Panc1 (cell line): ENCODE data around the gene NT5C1B. TPM values are rescaled to one million over a fixed set of nuclear protein-coding genes. Genes with fewer than 3 reads are reported as not detected.

ENCODE experiments used
- ATAC-seq: fragments of 200-7000 bp; cut with Tn5 transposase; 2 replicates; pipeline ENCODE4 v1.9.1; 2020; ENCODE audit warnings: mild to moderate bottlenecking, moderate library complexity
- BruUV-seq: library from RNA; stranded (reverse); fragments of 400-500 nt; replicated peaks from 2 replicates; lab custom pipeline; 2021; lab: Mats Ljungman, UMichigan
- CTCF ChIA-PET: fragments of 300-600 bp; sonication (Branson Sonifier 250); formaldehyde crosslinking; loops from one replicate; lab custom pipeline; 2022; ENCODE audit warnings: antibody characterized with exemption; lab: Charles Lee
- POLR2A ChIA-PET: fragments of 300-600 bp; sonication (Branson Sonifier 250); formaldehyde crosslinking; loops from one replicate; lab custom pipeline; 2022; ENCODE audit warnings: antibody characterized with exemption; lab: Charles Lee
- DNase-seq: peaks from one replicate; pipeline ENCODE4 v3.0.0-alpha.2; 2010; ENCODE audit warnings: low read depth, low spot score
- H3K27ac ChIP-seq: 2 replicates; pipeline ENCODE4 v1.5.1; 2011; ENCODE audit warnings: mild to moderate bottlenecking, low read length, inconsistent platforms
- H3K27me3 ChIP-seq: fragments of 200-500 bp; sonication (Bioruptor generic); 2 replicates; pipeline ENCODE4 v1.6.0; 2014; ENCODE audit warnings: low read length, inconsistent platforms; ENCODE audit not compliant: control insufficient read depth, insufficient read depth
- H3K36me3 ChIP-seq: fragments of 200-500 bp; sonication (Bioruptor generic); 2 replicates; pipeline ENCODE4 v1.5.1; 2014; ENCODE audit warnings: inconsistent platforms, mild to moderate bottlenecking, low read length, moderate library complexity; ENCODE audit not compliant: control insufficient read depth, insufficient read depth
- H3K4me1 ChIP-seq: 2 replicates; pipeline ENCODE4 v1.5.1; 2011; ENCODE audit warnings: inconsistent platforms, mild to moderate bottlenecking, low read length, moderate library complexity; ENCODE audit not compliant: control insufficient read depth, insufficient read depth
- H3K4me3 ChIP-seq, 2 experiments: 2 replicates each; pipeline ENCODE4 v1.5.1; 2011 to 2012; ENCODE audit warnings: low read depth in 2 of 2, low read length in 2 of 2, mild to moderate bottlenecking in 2 of 2, inconsistent platforms in 1 of 2, moderate library complexity in 1 of 2
- H3K9me3 ChIP-seq: fragments of 200-500 bp; sonication (Bioruptor generic); 2 replicates; pipeline ENCODE4 v1.5.1; 2014; ENCODE audit warnings: low read depth, mild to moderate bottlenecking, inconsistent platforms, low read length, moderate library complexity; ENCODE audit not compliant: control insufficient read depth, insufficient read depth
- POLR2AphosphoS5 ChIP-seq: IDR thresholded peaks from 2 replicates; pipeline ENCODE4 v1.6.1; 2012; ENCODE audit warnings: mild to moderate bottlenecking, low read depth, low read length, moderate library complexity
- REST ChIP-seq, 2 experiments: IDR thresholded peaks; 2 replicates each; pipeline ENCODE4 v1.6.1; 2011 to 2012; ENCODE audit warnings: low read depth in 2 of 2, control low read depth in 1 of 2, low read length in 1 of 2, mild to moderate bottlenecking in 1 of 2, moderate library complexity in 1 of 2; ENCODE audit not compliant: insufficient read depth in 1 of 2
- SIN3A ChIP-seq: IDR thresholded peaks from 2 replicates; pipeline ENCODE4 v1.6.1; 2012; ENCODE audit warnings: low read depth, mild to moderate bottlenecking, low read length, moderate library complexity, borderline replicate concordance; ENCODE audit not compliant: insufficient read depth
- TCF7L2 ChIP-seq: IDR thresholded peaks from 2 replicates; pipeline ENCODE4 v1.6.1; 2011; ENCODE audit warnings: mild to moderate bottlenecking, low read depth, low read length, inconsistent platforms
- in situ Hi-C: cut with HindIII; loops from 2 replicates; pipeline ENCODE4 v1.10.0; 2016; ENCODE audit warnings: low sequenced_read_pairs, low pct_unique_long_range_greater_than_20kb
- intact Hi-C: fragments of 100-400 bp; cut with micrococcal nuclease; formaldehyde crosslinking; loops from one replicate; pipeline ENCODE4 v1.10.0; 2022; ENCODE audit not compliant: unreplicated experiment
- total RNA-seq: library from RNA; stranded (reverse); gene quantifications from one replicate; pipeline ENCODE4 v1.2.1, GENCODE V29; 2021; ENCODE audit not compliant: unreplicated experiment
- TF ChIP-seq, protein P1 (sequence below): fragments of 450-650 bp; IDR thresholded peaks from 2 replicates; pipeline ENCODE4 v1.5.1; 2017; ENCODE audit warnings: mild to moderate bottlenecking

NT5C1B gene
- total RNA-seq, 1 experiment from 2014 or later = not detected

- intact Hi-C loops (no loop called here), in situ Hi-C loops (no loop called here)
- CTCF ChIA-PET = interaction anchor here (0.5 kb wide), 1 partner anchor 19 kb away, joined by 3 read pairs; no protein-coding TSS in a partner anchor
Measured at GRCh38 chr2:18536697-18537096, 52.7 kb downstream of the NT5C1B start.

DNA sequence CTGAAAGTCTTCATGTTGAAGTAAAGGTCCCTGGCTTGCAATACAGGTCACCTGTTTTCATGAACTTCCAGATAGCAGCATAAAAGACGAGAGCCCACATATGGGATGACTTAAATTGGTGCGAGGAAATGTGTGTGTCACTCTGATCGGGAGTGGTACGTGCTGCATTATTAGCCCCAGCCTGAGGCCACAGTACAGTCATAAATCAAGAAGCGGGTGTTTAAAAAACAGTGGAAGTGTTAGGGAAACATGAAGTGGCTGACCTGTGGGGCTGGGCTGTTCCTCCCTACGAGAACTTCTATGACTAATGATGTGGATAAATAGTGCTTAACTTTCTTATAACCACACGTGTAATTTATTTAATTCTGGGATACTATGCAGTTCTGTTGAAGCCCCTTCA, 53.3 kb downstream of the NT5C1B start:
- Histone ChIP-seq H3K27me3 (no peaks in the 10 kb centered on the region), H3K9me3 (no peaks in the 10 kb centered on the region), H3K27ac (no peak overlapping the region), H3K4me1 (no peaks in the 10 kb centered on the region), H3K36me3 (no peaks in the 10 kb centered on the region; the same call in 1 of the 2 replicates), H3K4me3 (no peak overlapping the region)
- ChIA-PET CTCF (no interaction called here), POLR2A (no interaction called here)
- TF ChIP-seq TCF7L2 (no peak), SIN3A (no peak), POLR2AphosphoS5 (no peak), REST (IDR thresholded peaks at IDR 0.05; ENCODE audit: insufficient read depth in 1 of 2, low read depth in 2 of 2, low read length in 1 of 2) (no peak)
- TF ChIP-seq, protein P1, sequence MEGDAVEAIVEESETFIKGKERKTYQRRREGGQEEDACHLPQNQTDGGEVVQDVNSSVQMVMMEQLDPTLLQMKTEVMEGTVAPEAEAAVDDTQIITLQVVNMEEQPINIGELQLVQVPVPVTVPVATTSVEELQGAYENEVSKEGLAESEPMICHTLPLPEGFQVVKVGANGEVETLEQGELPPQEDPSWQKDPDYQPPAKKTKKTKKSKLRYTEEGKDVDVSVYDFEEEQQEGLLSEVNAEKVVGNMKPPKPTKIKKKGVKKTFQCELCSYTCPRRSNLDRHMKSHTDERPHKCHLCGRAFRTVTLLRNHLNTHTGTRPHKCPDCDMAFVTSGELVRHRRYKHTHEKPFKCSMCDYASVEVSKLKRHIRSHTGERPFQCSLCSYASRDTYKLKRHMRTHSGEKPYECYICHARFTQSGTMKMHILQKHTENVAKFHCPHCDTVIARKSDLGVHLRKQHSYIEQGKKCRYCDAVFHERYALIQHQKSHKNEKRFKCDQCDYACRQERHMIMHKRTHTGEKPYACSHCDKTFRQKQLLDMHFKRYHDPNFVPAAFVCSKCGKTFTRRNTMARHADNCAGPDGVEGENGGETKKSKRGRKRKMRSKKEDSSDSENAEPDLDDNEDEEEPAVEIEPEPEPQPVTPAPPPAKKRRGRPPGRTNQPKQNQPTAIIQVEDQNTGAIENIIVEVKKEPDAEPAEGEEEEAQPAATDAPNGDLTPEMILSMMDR = no peak
- DNase-seq = no peak
- BruUV-seq = no TSS peak
- ATAC-seq = no peak
- intact Hi-C loops = no loop called here
- in situ Hi-C loops = no loop called here

More at GRCh38 chr2:18536697-18537096, 52.7 kb downstream of the NT5C1B start:
- ATAC-seq = no peak
- Histone ChIP-seq H3K9me3 (no peaks in the 10 kb centered on the region), H3K4me3 (no peak overlapping the region), H3K4me1 (no peaks in the 10 kb centered on the region), H3K27ac (no peak overlapping the region), H3K36me3 (no peaks in the 10 kb centered on the region; the same call in 1 of the 2 replicates), H3K27me3 (no peaks in the 10 kb centered on the region)
- POLR2A ChIA-PET = no interaction called here
- TF ChIP-seq TCF7L2 (no peak), REST (IDR thresholded peaks at IDR 0.05; ENCODE audit: insufficient read depth in 1 of 2, low read depth in 2 of 2, low read length in 1 of 2) (no peak), POLR2AphosphoS5 (no peak), SIN3A (no peak)
- TF ChIP-seq, protein P1 = no peak
- BruUV-seq = no TSS peak
- no peak for DNase-seq
